Measurements from ENCODE around the gene SALL4.

DNA sequence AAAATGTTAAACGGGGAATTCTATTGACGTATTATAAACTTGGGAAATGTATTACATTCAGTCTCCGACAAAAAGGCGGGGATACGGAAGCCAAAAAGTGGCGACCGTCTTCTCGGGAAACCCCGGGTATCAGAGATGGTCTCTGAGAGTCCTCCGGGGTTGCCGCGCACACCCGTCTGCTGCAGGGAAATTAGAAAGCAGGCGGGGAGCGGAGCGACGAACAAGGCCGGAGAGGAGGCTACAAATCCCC, 1.5 kb downstream of the SALL4 start:
- TF ChIP-seq, protein P1, sequence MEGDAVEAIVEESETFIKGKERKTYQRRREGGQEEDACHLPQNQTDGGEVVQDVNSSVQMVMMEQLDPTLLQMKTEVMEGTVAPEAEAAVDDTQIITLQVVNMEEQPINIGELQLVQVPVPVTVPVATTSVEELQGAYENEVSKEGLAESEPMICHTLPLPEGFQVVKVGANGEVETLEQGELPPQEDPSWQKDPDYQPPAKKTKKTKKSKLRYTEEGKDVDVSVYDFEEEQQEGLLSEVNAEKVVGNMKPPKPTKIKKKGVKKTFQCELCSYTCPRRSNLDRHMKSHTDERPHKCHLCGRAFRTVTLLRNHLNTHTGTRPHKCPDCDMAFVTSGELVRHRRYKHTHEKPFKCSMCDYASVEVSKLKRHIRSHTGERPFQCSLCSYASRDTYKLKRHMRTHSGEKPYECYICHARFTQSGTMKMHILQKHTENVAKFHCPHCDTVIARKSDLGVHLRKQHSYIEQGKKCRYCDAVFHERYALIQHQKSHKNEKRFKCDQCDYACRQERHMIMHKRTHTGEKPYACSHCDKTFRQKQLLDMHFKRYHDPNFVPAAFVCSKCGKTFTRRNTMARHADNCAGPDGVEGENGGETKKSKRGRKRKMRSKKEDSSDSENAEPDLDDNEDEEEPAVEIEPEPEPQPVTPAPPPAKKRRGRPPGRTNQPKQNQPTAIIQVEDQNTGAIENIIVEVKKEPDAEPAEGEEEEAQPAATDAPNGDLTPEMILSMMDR (conservative IDR thresholded peaks at IDR 0.05 in 1 of 2, IDR thresholded peaks at IDR 0.05 in 1 of 2; ENCODE audit: low read depth in 1 of 2, low read length in 2 of 2), result no peak
- TF ChIP-seq EZH2 (IDR thresholded peaks at IDR 0.05; ENCODE audit: low read length, missing control alignments), result no peak
